UCSD-AML1 (cell line): Measurements from ENCODE around the gene PPP1R1B.

Experiments
- DNase-seq: peaks from one replicate; lab custom pipeline; 2025; ENCODE audit not compliant: unreplicated experiment; lab: John Stamatoyannopoulos, UW

The PPP1R1B gene

GRCh38 chr17:39614545-39615157 lies 12.1 kb upstream of the PPP1R1B start:
- DNase-seq = no peak

- no peak for DNase-seq
Measured at GRCh38 chr17:39615434-39615833, 11.3 kb upstream of the PPP1R1B start.

GRCh38 chr17:39617100-39617445 lies 9.7 kb upstream of the PPP1R1B start:
- DNase-seq = no peak

- DNase-seq = peak; percentile 60
Measured at GRCh38 chr17:39617446-39618245, 9.1 kb upstream of the PPP1R1B start.

- no peak for DNase-seq
Measured at GRCh38 chr17:39618246-39618913, 8.4 kb upstream of the PPP1R1B start.

- no peak for DNase-seq
Measured at GRCh38 chr17:39618956-39619785, 7.6 kb upstream of the PPP1R1B start.

- no peak for DNase-seq
Measured at GRCh38 chr17:39619786-39620101, 7.0 kb upstream of the PPP1R1B start.

- DNase-seq = peak; percentile 87
Measured at GRCh38 chr17:39621523-39622379, 5.0 kb upstream of the PPP1R1B start.

GRCh38 chr17:39622380-39623006 lies 4.3 kb upstream of the PPP1R1B start:
- DNase-seq = no peak

- peak; percentile 84 for DNase-seq
Measured at GRCh38 chr17:39623356-39623950, 3.3 kb upstream of the PPP1R1B start.

- no peak for DNase-seq
Measured at GRCh38 chr17:39624313-39624712, 2.4 kb upstream of the PPP1R1B start.

- no peak for DNase-seq
Measured at GRCh38 chr17:39625198-39625785, 1.5 kb upstream of the PPP1R1B start.

- DNase-seq = no peak
Measured at GRCh38 chr17:39627047-39627711, 427 bp downstream of the PPP1R1B start.

- no peak for DNase-seq
Measured at GRCh38 chr17:39627712-39628516, 1.2 kb downstream of the PPP1R1B start.

GRCh38 chr17:39628655-39629493 lies 2.1 kb downstream of the PPP1R1B start:
- DNase-seq = no peak

- no peak for DNase-seq
Measured at GRCh38 chr17:39629494-39629880, 2.7 kb downstream of the PPP1R1B start.

GRCh38 chr17:39629898-39630297 lies 3.1 kb downstream of the PPP1R1B start:
- DNase-seq = no peak
